B cell (primary cell): ENCODE data around the gene DENND1A. TPM values are rescaled to one million over a fixed set of nuclear protein-coding genes. Genes with fewer than 3 reads are reported as not detected.

Source experiments
- ATAC-seq: fragments of 200-7000 bp; cut with Tn5 transposase; one replicate; pipeline ENCODE4 v1.10.0; 2021; ENCODE audit warnings: low read depth, mild to moderate bottlenecking, moderate number of reproducible peaks, moderate library complexity
- CTCF ChIA-PET: fragments of 350-600 bp; sonication (Branson Sonifier 250); formaldehyde crosslinking; loops from one replicate; lab custom pipeline; 2021; ENCODE audit warnings: antibody characterized with exemption, inconsistent platforms; lab: Charles Lee
- POLR2A ChIA-PET: fragments of 350-600 bp; sonication (Branson Sonifier 250); formaldehyde crosslinking; loops from one replicate; lab custom pipeline; 2021; ENCODE audit warnings: antibody characterized with exemption; lab: Charles Lee
- DNase-seq: peaks from one replicate; pipeline ENCODE4 v3.0.0; 2013
- H2AFZ ChIP-seq: 2 replicates; pipeline ENCODE4 v1.6.1; 2012; ENCODE audit warnings: mild to moderate bottlenecking, low read depth, low read length; ENCODE audit not compliant: insufficient read depth, poor library complexity, severe bottlenecking
- H3K27ac ChIP-seq, 2 donors: 1 replicate in 1 of 2; 2 replicates in 1 of 2; pipeline ENCODE4 v1.5.1; 2012 to 2013; ENCODE audit warnings: low read length in 2 of 2, mild to moderate bottlenecking in 2 of 2, moderate library complexity in 1 of 2
- H3K27me3 ChIP-seq, 4 experiments: fragments of 200-600 bp in 1 of 4; sonication (generic) in 1 of 4; replicated peaks in 1 of 4; 1 replicate in 2 of 4; 2 replicates in 2 of 4; pipeline versions ENCODE4 v1.6.1 to v1.7.0; 2013 to 2016; ENCODE audit warnings: low read length in 3 of 4, mild to moderate bottlenecking in 2 of 4, mixed read lengths in 1 of 4, moderate library complexity in 1 of 4; ENCODE audit not compliant: insufficient read depth in 4 of 4, control insufficient read depth in 3 of 4; ENCODE audit errors: control extremely low read depth in 1 of 4
- H3K36me3 ChIP-seq, 2 experiments: replicated peaks in 1 of 2; 1 replicate in 1 of 2; 2 replicates in 1 of 2; pipeline versions ENCODE4 v1.6.1 to v1.7.1; 2013; ENCODE audit warnings: low read length in 1 of 2; ENCODE audit not compliant: insufficient read depth in 2 of 2, control insufficient read depth in 1 of 2; ENCODE audit errors: control extremely low read depth in 1 of 2, extremely low read depth in 1 of 2
- H3K4me1 ChIP-seq, 2 donors: fragments of 200-600 bp in 1 of 2; sonication (generic) in 1 of 2; 1 replicate in 1 of 2; 2 replicates in 1 of 2; pipeline versions ENCODE4 v1.5.1 to v1.6.1; 2013 to 2017; ENCODE audit warnings: low read length in 2 of 2; ENCODE audit not compliant: control insufficient read depth in 2 of 2, insufficient read depth in 2 of 2
- H3K4me2 ChIP-seq: replicated peaks from 2 replicates; pipeline ENCODE3; 2012; ENCODE audit warnings: mild to moderate bottlenecking, low read depth, low read length; ENCODE audit not compliant: poor library complexity, severe bottlenecking
- H3K4me3 ChIP-seq, 5 experiments: fragments of 200-600 bp in 1 of 5; sonication (generic) in 1 of 5; 1 replicate in 3 of 5; 2 replicates in 2 of 5; pipeline versions ENCODE4 v1.5.1 to v1.7.0; 2011 to 2016; ENCODE audit warnings: low read length in 4 of 5, mild to moderate bottlenecking in 4 of 5, low read depth in 2 of 5, control low read depth in 1 of 5, moderate library complexity in 1 of 5; ENCODE audit not compliant: insufficient read depth in 1 of 5; ENCODE audit errors: control extremely low read depth in 1 of 5, extremely low read depth in 1 of 5
- H3K79me2 ChIP-seq: fragments of 200-600 bp; sonication (generic); one replicate; pipeline ENCODE4 v1.6.0; 2016; ENCODE audit warnings: low read length; ENCODE audit not compliant: control insufficient read depth, insufficient read depth
- H3K9ac ChIP-seq: fragments of 200-600 bp; sonication (generic); 2 replicates; pipeline ENCODE4 v1.6.1; 2017; ENCODE audit warnings: mild to moderate bottlenecking, low read length, moderate library complexity
- H3K9me3 ChIP-seq, 3 donors: one replicate each; pipeline versions ENCODE4 v1.6.1 to v1.7.1; 2013; ENCODE audit warnings: low read length in 2 of 3; ENCODE audit not compliant: control insufficient read depth in 2 of 3, insufficient read depth in 1 of 3; ENCODE audit errors: control extremely low read depth in 1 of 3
- H4K20me1 ChIP-seq: 2 replicates; pipeline ENCODE4 v1.6.0; 2012; ENCODE audit warnings: mild to moderate bottlenecking, low read length; ENCODE audit not compliant: insufficient read depth, control insufficient read depth, poor library complexity, severe bottlenecking
- H3K27ac Mint-ChIP-seq: one replicate; pipeline ENCODE4 v1.8.0; 2021; ENCODE audit warnings: mixed read lengths
- H3K27me3 Mint-ChIP-seq: one replicate; pipeline ENCODE4 v1.8.0; 2021; ENCODE audit warnings: mixed read lengths
- H3K4me1 Mint-ChIP-seq: one replicate; pipeline ENCODE4 v1.8.0; 2021; ENCODE audit warnings: mixed read lengths
- H3K4me3 Mint-ChIP-seq: one replicate; pipeline ENCODE4 v1.8.0; 2021; ENCODE audit warnings: mixed read lengths
- H3K9me3 Mint-ChIP-seq: one replicate; pipeline ENCODE4 v1.8.0; 2022; ENCODE audit warnings: mixed read lengths; ENCODE audit not compliant: insufficient read depth
- CTCF ChIP-seq: fragments of 200-600 bp; IDR thresholded peaks from one replicate; pipeline ENCODE4 v1.8.0; 2022; ENCODE audit warnings: antibody characterized with exemption, mild to moderate bottlenecking
- EZH2 ChIP-seq: IDR thresholded peaks from 2 replicates; pipeline ENCODE4 v1.6.1; 2012; ENCODE audit warnings: borderline replicate concordance, low read depth, mild to moderate bottlenecking, moderate library complexity, low read length; ENCODE audit not compliant: insufficient read depth, poor library complexity, severe bottlenecking
- WGBS: methylation state at CpG from one replicate; pipeline ENCODE4 v1.1.5; 2013; ENCODE audit warnings: missing lambda C conversion rate; ENCODE audit not compliant: insufficient coverage; 5-methylcytosine and 5-hydroxymethylcytosine counted together
- intact Hi-C: fragments of 100-400 bp; cut with micrococcal nuclease; formaldehyde crosslinking; loops from one replicate; pipeline ENCODE4 v1.10.0; 2022
- polyA plus RNA-seq: library from polyadenylated mRNA; depleted of rRNA; stranded (reverse); fragments of >200 nt; gene quantifications from 2 replicates; pipeline ENCODE4 v1.2.3, GENCODE V29; 2012
- total RNA-seq, 2 donors: library from RNA; stranded (reverse); fragments of 120-200 nt in 1 of 2; gene quantifications; 1 replicate in 1 of 2; 2 replicates in 1 of 2; pipeline versions ENCODE4 v1.2.3 to v1.2.4, GENCODE V29; 2013 to 2022

The DENND1A gene
- total and polyA plus RNA-seq, 2 donors (not counting 1 experiment from before 2014, with no cell fraction given) = 10.8 to 26.0 TPM

GRCh38 chr9:123807251-123807650 is 122.7 kb downstream of the DENND1A start:
- 98% methylated on average over 4 of the region's 4 CpGs for WGBS
- no peak overlapping the region for H3K4me3 ChIP-seq
- Mint-ChIP-seq H3K4me1 (peaks cover 2% of the 10 kb centered on the region), H3K27ac (no peak overlapping the region), H3K27me3 (no peaks in the 10 kb centered on the region), H3K9me3 (no peaks in the 10 kb centered on the region), H3K4me3 (no peak overlapping the region)
- H3K79me2 ChIP-seq = peaks cover 6% of the 10 kb centered on the region
- DNase-seq (no peak), ATAC-seq (no peak)
- no peak overlapping the region for H2AFZ ChIP-seq
- H3K27me3 ChIP-seq = no peaks in the 10 kb centered on the region
- H3K9me3 ChIP-seq = no peaks in the 10 kb centered on the region
- TF ChIP-seq EZH2 (no peak), CTCF (no peak)
- H3K27ac ChIP-seq = no peak overlapping the region
- intact Hi-C loops = no loop called here
- H3K36me3 ChIP-seq = no peaks in the 10 kb centered on the region
- ChIA-PET CTCF (no interaction called here), POLR2A (no interaction called here)
- H4K20me1 ChIP-seq = no peaks in the 10 kb centered on the region
- no peak overlapping the region for H3K4me2 ChIP-seq
- no peak overlapping the region for H3K9ac ChIP-seq
- no peaks in the 10 kb centered on the region for H3K4me1 ChIP-seq

- TF ChIP-seq CTCF (no peak), EZH2 (no peak)
- intact Hi-C loops = no loop called here
- Histone ChIP-seq H4K20me1 (no peaks in the 10 kb centered on the region), H2AFZ (no peak overlapping the region), H3K9me3 (no peaks in the 10 kb centered on the region), H3K4me2 (no peak overlapping the region), H3K9ac (no peak overlapping the region), H3K4me3 (no peak overlapping the region), H3K27me3 (no peaks in the 10 kb centered on the region), H3K36me3 (no peaks in the 10 kb centered on the region), H3K4me1 (no peaks in the 10 kb centered on the region), H3K79me2 (peaks cover 6% of the 10 kb centered on the region), H3K27ac (no peak overlapping the region)
- POLR2A ChIA-PET = no interaction called here
- no peaks in the 10 kb centered on the region for H3K27me3 Mint-ChIP-seq
- no peak overlapping the region for H3K4me3 Mint-ChIP-seq
- no peak overlapping the region for H3K27ac Mint-ChIP-seq
- no peak for DNase-seq
- CTCF ChIA-PET = no interaction called here
- no peak for ATAC-seq
- no peaks in the 10 kb centered on the region for H3K9me3 Mint-ChIP-seq
- peaks cover 2% of the 10 kb centered on the region for H3K4me1 Mint-ChIP-seq
Measured at GRCh38 chr9:123806829-123807228, 123.1 kb downstream of the DENND1A start.
